ENCODE measurements around the gene LOX.

DNA sequence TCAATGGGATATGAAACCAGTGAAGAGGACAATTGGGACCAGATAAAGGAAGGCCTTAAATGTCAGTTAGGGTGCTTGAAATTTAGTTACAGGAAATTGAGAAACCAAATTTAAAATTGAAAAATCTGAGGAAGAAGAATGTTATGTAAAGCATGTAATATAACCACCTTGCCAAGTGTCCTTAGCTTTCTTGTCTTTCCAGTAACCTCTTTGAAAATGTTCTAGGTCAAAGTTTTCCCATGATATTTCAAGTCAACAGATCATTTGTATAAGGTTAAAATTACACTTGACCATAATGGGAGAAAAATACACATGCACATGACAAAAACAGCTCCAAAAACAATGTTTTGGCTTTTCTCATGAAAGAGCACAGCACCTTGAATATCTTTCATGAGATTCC, 21.1 kb downstream of the LOX start:
- TF ChIP-seq CTCF (IDR thresholded peaks at IDR 0.05; ENCODE audit: low read length): no peak
- TF ChIP-seq EZH2 (IDR thresholded peaks at IDR 0.05; ENCODE audit: borderline replicate concordance, low read length): no peak

Measured in OCI-LY1 (cell line).